Subcutaneous abdominal adipose tissue (tissue), 5 donors: ENCODE results near the gene SCN4B.

Experiments
- H3K27ac ChIP-seq: one replicate; pipeline ENCODE4 v1.7.0; 2013; ENCODE audit warnings: low read depth, mild to moderate bottlenecking, inconsistent platforms, low read length, moderate library complexity
- H3K27me3 ChIP-seq, 5 donors: one replicate each; pipeline ENCODE4 v1.7.0; 2013; ENCODE audit warnings: low read length in 5 of 5, inconsistent platforms in 1 of 5; ENCODE audit not compliant: control insufficient read depth in 5 of 5, insufficient read depth in 4 of 5
- H3K36me3 ChIP-seq, 5 donors: one replicate each; pipeline ENCODE4 v1.7.0; 2013; ENCODE audit warnings: low read length in 5 of 5; ENCODE audit not compliant: control insufficient read depth in 5 of 5, insufficient read depth in 5 of 5
- H3K4me1 ChIP-seq, 5 donors: one replicate each; pipeline ENCODE4 v1.7.0; 2013; ENCODE audit warnings: low read length in 5 of 5, mild to moderate bottlenecking in 3 of 5, moderate library complexity in 1 of 5; ENCODE audit not compliant: control insufficient read depth in 5 of 5, insufficient read depth in 5 of 5
- H3K4me3 ChIP-seq, 5 donors: one replicate each; pipeline ENCODE4 v1.7.0; 2013; ENCODE audit warnings: low read length in 5 of 5, low read depth in 1 of 5
- H3K9ac ChIP-seq, 5 donors: one replicate each; pipeline ENCODE4 v1.7.0; 2013; ENCODE audit warnings: low read length in 5 of 5, mild to moderate bottlenecking in 4 of 5, moderate library complexity in 3 of 5
- H3K9me3 ChIP-seq, 5 donors: one replicate each; pipeline ENCODE4 v1.7.0; 2013; ENCODE audit warnings: low read length in 5 of 5; ENCODE audit not compliant: control insufficient read depth in 5 of 5
- donor health status: healthy.
- donor health status: healthy.
- donor health status: healthy.
- donor health status: healthy.
- donor health status: healthy.

SCN4B gene

GRCh38 chr11:118117790-118118601, 34.6 kb downstream of the SCN4B start:
- Histone ChIP-seq H3K9ac (no peak overlapping the region), H3K36me3 (no peaks in the 10 kb centered on the region), H3K9me3 (no peaks in the 10 kb centered on the region), H3K4me1 (no peaks in the 10 kb centered on the region), H3K4me3 (no peak overlapping the region), H3K27ac (no peak overlapping the region), H3K27me3 (peaks cover 0 to 7% (median 0%) of the 10 kb centered on the region in 5 donors)

GRCh38 chr11:118115048-118115447, 37.6 kb downstream of the SCN4B start:
- no peak overlapping the region for H3K27ac ChIP-seq
- H3K4me3 ChIP-seq: no peak overlapping the region
- no peaks in the 10 kb centered on the region for H3K9me3 ChIP-seq
- no peak overlapping the region for H3K9ac ChIP-seq
- peaks cover 0 to 11% (median 2%) of the 10 kb centered on the region in 5 donors for H3K27me3 ChIP-seq
- H3K36me3 ChIP-seq: no peaks in the 10 kb centered on the region
- H3K4me1 ChIP-seq: no peaks in the 10 kb centered on the region

GRCh38 chr11:118114266-118114665, 38.4 kb downstream of the SCN4B start:
- H3K4me1 ChIP-seq: no peaks in the 10 kb centered on the region
- no peak overlapping the region for H3K27ac ChIP-seq
- no peak overlapping the region for H3K4me3 ChIP-seq
- no peaks in the 10 kb centered on the region for H3K36me3 ChIP-seq
- peaks cover 0 to 11% (median 2%) of the 10 kb centered on the region in 5 donors for H3K27me3 ChIP-seq
- H3K9ac ChIP-seq: no peak overlapping the region
- H3K9me3 ChIP-seq: no peaks in the 10 kb centered on the region

GRCh38 chr11:118112711-118113430, 39.8 kb downstream of the SCN4B start:
- H3K4me3 ChIP-seq: no peak overlapping the region
- H3K36me3 ChIP-seq: no peaks in the 10 kb centered on the region
- H3K27ac ChIP-seq: no peak overlapping the region
- H3K27me3 ChIP-seq: peaks cover 0 to 11% (median 2%) of the 10 kb centered on the region in 5 donors
- H3K9ac ChIP-seq: no peak overlapping the region
- H3K4me1 ChIP-seq: no peaks in the 10 kb centered on the region
- H3K9me3 ChIP-seq: no peaks in the 10 kb centered on the region

GRCh38 chr11:118111744-118112035, 40.9 kb downstream of the SCN4B start:
- no peak overlapping the region for H3K4me3 ChIP-seq
- no peaks in the 10 kb centered on the region for H3K36me3 ChIP-seq
- H3K9me3 ChIP-seq: no peaks in the 10 kb centered on the region
- no peak overlapping the region for H3K9ac ChIP-seq
- peaks cover 0 to 8% (median 0%) of the 10 kb centered on the region in 5 donors for H3K27me3 ChIP-seq
- no peak overlapping the region for H3K27ac ChIP-seq
- H3K4me1 ChIP-seq: peaks cover 0 to under 1% (median 0%) of the 10 kb centered on the region in 5 donors

- Histone ChIP-seq H3K27ac (no peak overlapping the region), H3K4me1 (peaks cover 0 to 5% (median 0%) of the 10 kb centered on the region in 5 donors), H3K4me3 (no peak overlapping the region), H3K9me3 (no peaks in the 10 kb centered on the region), H3K27me3 (peaks cover 0 to 8% (median 0%) of the 10 kb centered on the region in 5 donors), H3K36me3 (no peaks in the 10 kb centered on the region), H3K9ac (no peak overlapping the region)
These were observed 41.4 kb downstream of the SCN4B start for GRCh38 chr11:118111019-118111743.

- Histone ChIP-seq H3K4me1 (peaks cover 0 to 22% (median 11%) of the 10 kb centered on the region in 5 donors), H3K27me3 (peaks cover 0 to 8% (median 0%) of the 10 kb centered on the region in 5 donors), H3K9ac (no peak overlapping the region), H3K27ac (no peak overlapping the region), H3K4me3 (no peak overlapping the region), H3K36me3 (no peaks in the 10 kb centered on the region), H3K9me3 (no peaks in the 10 kb centered on the region)
These were observed 43.4 kb downstream of the SCN4B start for GRCh38 chr11:118109231-118109630.

GRCh38 chr11:118108513-118108912, 44.1 kb downstream of the SCN4B start:
- H3K4me1 ChIP-seq: peaks cover 0 to 22% (median 11%) of the 10 kb centered on the region in 5 donors
- H3K4me3 ChIP-seq: no peak overlapping the region
- no peak overlapping the region for H3K27ac ChIP-seq
- no peak overlapping the region for H3K9ac ChIP-seq
- H3K36me3 ChIP-seq: no peaks in the 10 kb centered on the region
- H3K9me3 ChIP-seq: no peaks in the 10 kb centered on the region
- H3K27me3 ChIP-seq: peaks cover 0 to 8% (median 0%) of the 10 kb centered on the region in 5 donors

- no peaks in the 10 kb centered on the region for H3K36me3 ChIP-seq
- H3K27ac ChIP-seq: no peak overlapping the region
- peaks cover 0 to 3% (median 0%) of the 10 kb centered on the region in 5 donors for H3K27me3 ChIP-seq
- peaks cover 0 to 22% (median 11%) of the 10 kb centered on the region in 5 donors for H3K4me1 ChIP-seq
- H3K9me3 ChIP-seq: no peaks in the 10 kb centered on the region
- no peak overlapping the region for H3K9ac ChIP-seq
- H3K4me3 ChIP-seq: no peak overlapping the region
These were observed 45.8 kb downstream of the SCN4B start for GRCh38 chr11:118106789-118107335.
